PFSK-1 (cell line): ENCODE data around the gene CHD6.

Source experiments
- FOXP2 ChIP-seq: optimal IDR thresholded peaks from 2 replicates; pipeline ENCODE3; 2011; ENCODE audit warnings: borderline replicate concordance, control low read depth, inconsistent platforms; ENCODE audit not compliant: insufficient read depth; ENCODE audit errors: extremely low read length, extremely low read depth
- POLR2AphosphoS5 ChIP-seq: IDR thresholded peaks from 2 replicates; pipeline ENCODE4 v1.6.1; 2012; ENCODE audit warnings: low read depth, mild to moderate bottlenecking, control low read depth, low read length, moderate library complexity
- SIN3A ChIP-seq: IDR thresholded peaks from 2 replicates; pipeline ENCODE4 v1.6.1; 2012; ENCODE audit warnings: mild to moderate bottlenecking, low read length, moderate library complexity, borderline replicate concordance; ENCODE audit not compliant: insufficient read depth
- TAF1 ChIP-seq: IDR thresholded peaks from 2 replicates; pipeline ENCODE4 v1.6.1; 2012; ENCODE audit warnings: low read length, control low read depth, borderline replicate concordance; ENCODE audit not compliant: insufficient read depth
- TF ChIP-seq, protein P1 (sequence below), 2 experiments: IDR thresholded peaks; 2 replicates each; pipeline versions ENCODE4 v1.6.1 to v1.8.0; 2011 to 2012; ENCODE audit warnings: low read depth in 2 of 2, low read length in 2 of 2, control low read depth in 1 of 2, inconsistent platforms in 1 of 2, mild to moderate bottlenecking in 1 of 2, moderate library complexity in 1 of 2; ENCODE audit not compliant: insufficient read depth in 1 of 2

The CHD6 gene

DNA sequence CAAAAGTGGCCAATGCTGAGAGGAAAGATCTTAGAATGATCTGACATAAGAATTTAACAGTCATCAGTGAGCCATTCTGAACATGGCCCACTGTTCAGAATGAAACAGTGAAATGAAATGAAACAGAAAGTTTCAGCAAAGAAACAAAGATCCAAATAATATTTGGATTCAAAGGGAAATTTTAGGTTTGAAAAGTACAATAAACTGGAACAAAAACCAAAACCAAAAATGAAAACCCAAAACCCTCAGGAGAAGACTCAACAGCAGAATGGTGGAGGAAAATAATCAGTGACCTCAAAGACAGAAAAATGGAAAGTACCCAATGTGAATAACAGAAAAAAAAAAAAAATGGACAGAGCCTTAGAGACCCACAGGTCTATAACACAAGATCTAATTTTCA, 185.4 kb downstream of the CHD6 start:
- TF ChIP-seq SIN3A (no peak), TAF1 (no peak), POLR2AphosphoS5 (no peak), FOXP2 (no peak)
- TF ChIP-seq, protein P1, sequence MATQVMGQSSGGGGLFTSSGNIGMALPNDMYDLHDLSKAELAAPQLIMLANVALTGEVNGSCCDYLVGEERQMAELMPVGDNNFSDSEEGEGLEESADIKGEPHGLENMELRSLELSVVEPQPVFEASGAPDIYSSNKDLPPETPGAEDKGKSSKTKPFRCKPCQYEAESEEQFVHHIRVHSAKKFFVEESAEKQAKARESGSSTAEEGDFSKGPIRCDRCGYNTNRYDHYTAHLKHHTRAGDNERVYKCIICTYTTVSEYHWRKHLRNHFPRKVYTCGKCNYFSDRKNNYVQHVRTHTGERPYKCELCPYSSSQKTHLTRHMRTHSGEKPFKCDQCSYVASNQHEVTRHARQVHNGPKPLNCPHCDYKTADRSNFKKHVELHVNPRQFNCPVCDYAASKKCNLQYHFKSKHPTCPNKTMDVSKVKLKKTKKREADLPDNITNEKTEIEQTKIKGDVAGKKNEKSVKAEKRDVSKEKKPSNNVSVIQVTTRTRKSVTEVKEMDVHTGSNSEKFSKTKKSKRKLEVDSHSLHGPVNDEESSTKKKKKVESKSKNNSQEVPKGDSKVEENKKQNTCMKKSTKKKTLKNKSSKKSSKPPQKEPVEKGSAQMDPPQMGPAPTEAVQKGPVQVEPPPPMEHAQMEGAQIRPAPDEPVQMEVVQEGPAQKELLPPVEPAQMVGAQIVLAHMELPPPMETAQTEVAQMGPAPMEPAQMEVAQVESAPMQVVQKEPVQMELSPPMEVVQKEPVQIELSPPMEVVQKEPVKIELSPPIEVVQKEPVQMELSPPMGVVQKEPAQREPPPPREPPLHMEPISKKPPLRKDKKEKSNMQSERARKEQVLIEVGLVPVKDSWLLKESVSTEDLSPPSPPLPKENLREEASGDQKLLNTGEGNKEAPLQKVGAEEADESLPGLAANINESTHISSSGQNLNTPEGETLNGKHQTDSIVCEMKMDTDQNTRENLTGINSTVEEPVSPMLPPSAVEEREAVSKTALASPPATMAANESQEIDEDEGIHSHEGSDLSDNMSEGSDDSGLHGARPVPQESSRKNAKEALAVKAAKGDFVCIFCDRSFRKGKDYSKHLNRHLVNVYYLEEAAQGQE (IDR thresholded peaks at IDR 0.05; ENCODE audit: insufficient read depth in 1 of 2, low read depth in 2 of 2, low read length in 2 of 2) = no peak

DNA sequence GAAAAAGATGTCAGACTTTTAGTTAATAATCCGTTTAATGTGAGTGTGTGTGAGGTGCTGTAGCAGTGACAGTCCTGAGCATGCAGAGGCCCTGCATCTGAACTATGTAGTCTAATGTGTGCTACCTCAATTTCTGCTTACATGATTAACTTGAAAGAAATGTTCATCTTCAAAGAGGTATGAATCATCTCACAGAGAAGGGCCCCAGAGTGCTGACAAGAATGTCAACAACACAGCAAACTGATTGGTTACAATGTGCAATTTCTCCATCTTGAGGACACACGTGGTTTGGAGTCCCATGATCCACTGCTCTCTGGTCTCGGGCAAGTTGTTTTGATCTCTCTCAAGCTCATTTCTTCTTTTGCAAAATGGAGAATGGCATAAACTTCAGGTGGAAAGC, 189.9 kb downstream of the CHD6 start:
- TF ChIP-seq FOXP2 (no peak), POLR2AphosphoS5 (no peak)
- TF ChIP-seq, protein P1 (IDR thresholded peaks at IDR 0.05; ENCODE audit: insufficient read depth in 1 of 2, low read depth in 2 of 2, low read length in 2 of 2) = no peak

- TF ChIP-seq SIN3A = no peak
- TF ChIP-seq FOXP2 = no peak
- no peak for TF ChIP-seq TAF1
- no peak for TF ChIP-seq POLR2AphosphoS5
- TF ChIP-seq, protein P1 (IDR thresholded peaks at IDR 0.05; ENCODE audit: insufficient read depth in 1 of 2, low read depth in 2 of 2, low read length in 2 of 2) = no peak
These were observed 190.3 kb downstream of the CHD6 start for GRCh38 chr20:41427833-41428232.

DNA sequence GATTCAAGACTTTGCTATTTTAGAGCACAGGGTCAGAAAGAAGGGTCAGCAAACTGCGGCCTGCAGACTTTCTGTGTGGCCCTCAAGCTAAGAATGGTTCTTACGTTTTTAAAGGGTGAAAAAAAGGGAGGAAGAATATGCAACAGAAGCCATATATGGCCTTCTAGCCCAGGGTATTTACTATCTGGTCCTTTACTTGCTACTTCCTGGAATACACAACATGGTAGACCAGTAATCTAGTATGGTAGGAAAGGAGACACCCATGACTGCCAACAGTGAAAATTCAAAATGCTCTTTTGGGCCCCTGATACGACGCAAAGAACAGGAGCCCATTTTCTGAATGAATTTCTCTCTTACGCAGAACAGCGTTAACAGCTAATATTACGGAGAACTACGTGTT, 191.2 kb downstream of the CHD6 start:
- TF ChIP-seq POLR2AphosphoS5 (no peak), TAF1 (no peak), FOXP2 (no peak), SIN3A (no peak)
- TF ChIP-seq, protein P1 (IDR thresholded peaks at IDR 0.05; ENCODE audit: insufficient read depth in 1 of 2, low read depth in 2 of 2, low read length in 2 of 2) = no peak

DNA sequence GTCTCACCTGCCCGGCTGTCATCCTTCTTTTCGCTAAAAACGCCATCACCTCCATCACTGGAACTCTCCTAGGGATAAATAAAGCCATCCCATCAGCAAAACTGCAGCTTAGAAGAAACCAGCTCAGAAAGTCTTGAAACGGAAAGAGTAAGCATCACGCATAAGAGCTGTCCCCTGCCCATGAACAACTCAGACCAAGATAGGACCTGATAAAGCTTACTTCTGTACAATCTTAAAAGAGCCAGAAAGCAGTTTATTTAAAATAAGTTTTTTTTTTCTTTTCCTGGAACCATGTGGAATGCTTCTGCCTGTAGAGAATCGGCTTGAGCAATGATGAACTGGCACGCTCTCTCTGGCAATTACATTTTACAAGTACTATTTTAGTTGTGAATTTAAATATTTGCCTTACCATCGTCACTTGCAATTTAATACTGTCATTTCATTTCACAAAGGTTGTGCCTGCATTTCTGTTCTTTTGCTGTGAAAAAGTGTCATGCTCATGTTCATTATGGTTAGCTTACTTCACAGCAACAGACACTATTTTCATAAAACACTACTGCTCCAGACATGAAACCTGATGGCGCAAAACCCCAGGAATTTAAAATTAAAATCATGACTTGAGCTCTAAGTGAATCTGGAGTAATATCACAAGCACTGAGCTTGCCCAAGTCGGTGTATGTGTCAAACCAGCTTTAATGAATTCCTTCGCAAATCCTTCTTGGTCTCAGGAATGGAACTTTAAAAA, 191.9 kb downstream of the CHD6 start:
- no peak for TF ChIP-seq SIN3A
- TF ChIP-seq, protein P1 (IDR thresholded peaks at IDR 0.05; ENCODE audit: insufficient read depth in 1 of 2, low read depth in 2 of 2, low read length in 2 of 2) = no peak
- TF ChIP-seq POLR2AphosphoS5 = no peak
- no peak for TF ChIP-seq FOXP2
- TF ChIP-seq TAF1 = no peak
